Sigmoid colon (tissue), 7 donors: ENCODE measurements around the gene GNAQ. TPM values are rescaled to one million over a fixed set of nuclear protein-coding genes. Genes with fewer than 3 reads are reported as not detected.
A peak's percentile ranks its signal among the peaks of the same experiment; 100 is the strongest.

Experiments
- DNase-seq: peaks from one replicate; pipeline ENCODE4 v3.0.0-alpha.2; 2019
- H3K27ac ChIP-seq, 4 donors: fragments of 200-600 bp; sonication (generic); one replicate each; pipeline ENCODE4 v1.5.1; 2016 to 2019; ENCODE audit warnings: mild to moderate bottlenecking in 1 of 4
- H3K27me3 ChIP-seq, 3 donors: fragments of 200-600 bp; sonication (generic); one replicate each; pipeline ENCODE4 v1.5.1; 2019; ENCODE audit warnings: mild to moderate bottlenecking in 1 of 3
- H3K36me3 ChIP-seq, 4 donors: fragments of 200-600 bp; sonication (generic); one replicate each; pipeline ENCODE4 v1.5.1; 2016 to 2019
- H3K4me1 ChIP-seq, 4 donors: fragments of 200-600 bp; sonication (generic); one replicate each; pipeline ENCODE4 v1.5.1; 2017 to 2019
- H3K4me3 ChIP-seq, 4 donors: fragments of 200-600 bp; sonication (generic); one replicate each; pipeline ENCODE4 v1.5.1; 2017 to 2019; ENCODE audit warnings: mild to moderate bottlenecking in 2 of 4, moderate library complexity in 1 of 4
- H3K9me3 ChIP-seq, 4 donors: fragments of 200-600 bp in 3 of 4; sonication (generic) in 3 of 4; one replicate each; pipeline versions ENCODE4 v1.5.1 to v1.6.1; 2013 to 2019
- EP300 ChIP-seq, 4 donors: sonication (generic); formaldehyde crosslinking; IDR thresholded peaks; one replicate each; pipeline ENCODE4 v1.6.1; 2017; ENCODE audit warnings: antibody characterized with exemption in 4 of 4
- POLR2A ChIP-seq, 2 donors: fragments of 450-650 bp; IDR thresholded peaks; one replicate each; pipeline ENCODE4 v1.6.1; 2016; ENCODE audit warnings: antibody characterized with exemption in 2 of 2, mild to moderate bottlenecking in 2 of 2, moderate library complexity in 2 of 2
- POLR2AphosphoS5 ChIP-seq, 4 donors: sonication (generic); formaldehyde crosslinking; IDR thresholded peaks; one replicate each; pipeline ENCODE4 v1.6.1; 2017; ENCODE audit warnings: antibody characterized with exemption in 4 of 4
- WGBS, 2 donors: extraction: QIAGEN DNeasy Blood & Tissue Kit; methylation state at CpG; one replicate each; pipeline ENCODE4 v1.1.7; 2013; 5-methylcytosine and 5-hydroxymethylcytosine counted together
- intact Hi-C: fragments of 100-400 bp; cut with DNase I; formaldehyde crosslinking; loops from one replicate; pipeline ENCODE4 v1.15.1; 2023
- polyA plus RNA-seq, 3 donors: library from polyadenylated mRNA; stranded (reverse); fragments of 200-250 nt; gene quantifications; one replicate each; pipeline ENCODE4 v1.2.3, GENCODE V29; 2013
- total RNA-seq, 4 donors: library from RNA; depleted of rRNA; stranded (reverse); fragments of >200 nt; gene quantifications; one replicate each; pipeline ENCODE4 v1.1.0, GENCODE V29; 2016
- TF ChIP-seq, protein P1 (sequence below), 4 experiments: fragments of 450-650 bp in 3 of 4; fragments of 200-600 bp in 1 of 4; IDR thresholded peaks; one replicate each; pipeline ENCODE4 v1.5.1; 2016 to 2019; ENCODE audit warnings: antibody characterized with exemption in 4 of 4, mild to moderate bottlenecking in 3 of 4, moderate library complexity in 2 of 4
- donor health status: healthy with polysubstance abuse.
- donor health status: Bipolar disorder and iron deficiency.
- donor health status: healthy.

GNAQ gene
- total and polyA plus RNA-seq, 7 donors = 21.6 to 79.2 (median 49.5) TPM

GRCh38 chr9:77981907-77982306 is 49.7 kb downstream of the GNAQ start:
- intact Hi-C loops = no loop called here
- WGBS, 2 donors = 84 to 86% methylated on average over 1 of the region's 1 CpG
- no peaks in the 10 kb centered on the region for H3K9me3 ChIP-seq
- no peaks in the 10 kb centered on the region for H3K27me3 ChIP-seq
- H3K4me3 ChIP-seq = no peak overlapping the region
- H3K36me3 ChIP-seq = no peaks in the 10 kb centered on the region
- no peak for DNase-seq
- TF ChIP-seq, protein P1, sequence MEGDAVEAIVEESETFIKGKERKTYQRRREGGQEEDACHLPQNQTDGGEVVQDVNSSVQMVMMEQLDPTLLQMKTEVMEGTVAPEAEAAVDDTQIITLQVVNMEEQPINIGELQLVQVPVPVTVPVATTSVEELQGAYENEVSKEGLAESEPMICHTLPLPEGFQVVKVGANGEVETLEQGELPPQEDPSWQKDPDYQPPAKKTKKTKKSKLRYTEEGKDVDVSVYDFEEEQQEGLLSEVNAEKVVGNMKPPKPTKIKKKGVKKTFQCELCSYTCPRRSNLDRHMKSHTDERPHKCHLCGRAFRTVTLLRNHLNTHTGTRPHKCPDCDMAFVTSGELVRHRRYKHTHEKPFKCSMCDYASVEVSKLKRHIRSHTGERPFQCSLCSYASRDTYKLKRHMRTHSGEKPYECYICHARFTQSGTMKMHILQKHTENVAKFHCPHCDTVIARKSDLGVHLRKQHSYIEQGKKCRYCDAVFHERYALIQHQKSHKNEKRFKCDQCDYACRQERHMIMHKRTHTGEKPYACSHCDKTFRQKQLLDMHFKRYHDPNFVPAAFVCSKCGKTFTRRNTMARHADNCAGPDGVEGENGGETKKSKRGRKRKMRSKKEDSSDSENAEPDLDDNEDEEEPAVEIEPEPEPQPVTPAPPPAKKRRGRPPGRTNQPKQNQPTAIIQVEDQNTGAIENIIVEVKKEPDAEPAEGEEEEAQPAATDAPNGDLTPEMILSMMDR (IDR thresholded peaks at IDR 0.05) = no peak
- TF ChIP-seq POLR2A (IDR thresholded peaks at IDR 0.05) = no peak
- no peak for TF ChIP-seq EP300 (IDR thresholded peaks at IDR 0.05)
- TF ChIP-seq POLR2AphosphoS5 (IDR thresholded peaks at IDR 0.05) = no peak
- H3K27ac ChIP-seq = no peak overlapping the region
- peaks cover 0 to 52% (median 37%) of the 10 kb centered on the region in 4 donors for H3K4me1 ChIP-seq

- no peak overlapping the region for H3K27ac ChIP-seq
- intact Hi-C loops = no loop called here
Observed at GRCh38 chr9:77981332-77981731, 50.3 kb downstream of the GNAQ start.

DNA sequence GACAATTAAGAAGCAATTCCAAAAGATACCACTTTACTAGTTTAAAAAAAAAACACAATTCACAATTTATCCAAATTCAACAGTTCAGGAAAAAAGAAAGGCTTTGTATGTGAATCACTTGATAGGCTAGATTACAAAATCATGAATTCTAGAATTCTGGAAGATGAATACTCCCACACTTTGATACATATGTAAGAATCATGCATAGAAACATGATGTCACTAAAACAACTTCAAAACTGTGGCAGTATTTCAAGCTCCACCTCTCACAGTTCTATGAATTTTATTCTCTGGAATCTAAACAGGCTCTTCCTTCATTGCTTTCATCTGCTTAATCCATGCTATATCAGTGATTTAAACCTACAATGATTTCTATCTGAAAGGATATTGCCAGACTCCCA is 51.0 kb downstream of the GNAQ start:
- peaks cover 0 to 57% (median 36%) of the 10 kb centered on the region in 4 donors for H3K4me1 ChIP-seq
- no peak for DNase-seq
- no peaks in the 10 kb centered on the region for H3K9me3 ChIP-seq
- no peaks in the 10 kb centered on the region for H3K36me3 ChIP-seq
- no peak overlapping the region for H3K27ac ChIP-seq
- H3K4me3 ChIP-seq = no peak overlapping the region
- intact Hi-C loops = no loop called here
- H3K27me3 ChIP-seq = no peaks in the 10 kb centered on the region
- no peak for TF ChIP-seq EP300 (IDR thresholded peaks at IDR 0.05)
- TF ChIP-seq, protein P1 (IDR thresholded peaks at IDR 0.05) = no peak
- no peak for TF ChIP-seq POLR2AphosphoS5 (IDR thresholded peaks at IDR 0.05)
- TF ChIP-seq POLR2A (IDR thresholded peaks at IDR 0.05) = no peak

More at GRCh38 chr9:77981332-77981731, 50.3 kb downstream of the GNAQ start:
- Histone ChIP-seq H3K36me3 (no peaks in the 10 kb centered on the region), H3K27me3 (no peaks in the 10 kb centered on the region), H3K4me3 (no peak overlapping the region), H3K4me1 (peaks cover 0 to 56% (median 40%) of the 10 kb centered on the region in 4 donors), H3K9me3 (no peaks in the 10 kb centered on the region)
- DNase-seq = no peak
- WGBS, 2 donors = 4 to 17% methylated on average over 2 of the region's 2 CpGs
- no peak for TF ChIP-seq POLR2A (IDR thresholded peaks at IDR 0.05)
- TF ChIP-seq POLR2AphosphoS5 (IDR thresholded peaks at IDR 0.05) = no peak
- TF ChIP-seq EP300 (IDR thresholded peaks at IDR 0.05) = no peak
- TF ChIP-seq, protein P1 (IDR thresholded peaks at IDR 0.05) = no peak

GRCh38 chr9:77978086-77978781 is 53.4 kb downstream of the GNAQ start:
- no peak for TF ChIP-seq POLR2AphosphoS5 (IDR thresholded peaks at IDR 0.05)
- TF ChIP-seq, protein P1 (IDR thresholded peaks at IDR 0.05) = no peak
- DNase-seq = no peak
- H3K4me1 ChIP-seq = peaks cover 0 to 73% (median 45%) of the 10 kb centered on the region in 4 donors
- H3K27ac ChIP-seq = peak overlapping the region in 1 of 4 donors; percentile 15
- H3K36me3 ChIP-seq = no peaks in the 10 kb centered on the region
- intact Hi-C loops = no loop called here
- H3K4me3 ChIP-seq = no peak overlapping the region
- H3K27me3 ChIP-seq = no peaks in the 10 kb centered on the region
- H3K9me3 ChIP-seq = no peaks in the 10 kb centered on the region
- 43 to 63% methylated on average over 3 of the region's 3 CpGs for WGBS, 2 donors
